Fibroblast of gingiva (primary cell): Measurements from ENCODE around the gene TTC9C.
A peak's percentile ranks its signal among the peaks of the same experiment; 100 is the strongest.
"Not testable (repeated sequence)": the region's sequence is repeated elsewhere in the genome, so short reads cannot be mapped to it uniquely, and the experiment has no call there.

Source experiments
- DNase-seq: peaks from one replicate; pipeline ENCODE4 v3.0.0-alpha.2; 2011; ENCODE audit warnings: low read depth

Gene TTC9C, protein sequence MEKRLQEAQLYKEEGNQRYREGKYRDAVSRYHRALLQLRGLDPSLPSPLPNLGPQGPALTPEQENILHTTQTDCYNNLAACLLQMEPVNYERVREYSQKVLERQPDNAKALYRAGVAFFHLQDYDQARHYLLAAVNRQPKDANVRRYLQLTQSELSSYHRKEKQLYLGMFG

DNA sequence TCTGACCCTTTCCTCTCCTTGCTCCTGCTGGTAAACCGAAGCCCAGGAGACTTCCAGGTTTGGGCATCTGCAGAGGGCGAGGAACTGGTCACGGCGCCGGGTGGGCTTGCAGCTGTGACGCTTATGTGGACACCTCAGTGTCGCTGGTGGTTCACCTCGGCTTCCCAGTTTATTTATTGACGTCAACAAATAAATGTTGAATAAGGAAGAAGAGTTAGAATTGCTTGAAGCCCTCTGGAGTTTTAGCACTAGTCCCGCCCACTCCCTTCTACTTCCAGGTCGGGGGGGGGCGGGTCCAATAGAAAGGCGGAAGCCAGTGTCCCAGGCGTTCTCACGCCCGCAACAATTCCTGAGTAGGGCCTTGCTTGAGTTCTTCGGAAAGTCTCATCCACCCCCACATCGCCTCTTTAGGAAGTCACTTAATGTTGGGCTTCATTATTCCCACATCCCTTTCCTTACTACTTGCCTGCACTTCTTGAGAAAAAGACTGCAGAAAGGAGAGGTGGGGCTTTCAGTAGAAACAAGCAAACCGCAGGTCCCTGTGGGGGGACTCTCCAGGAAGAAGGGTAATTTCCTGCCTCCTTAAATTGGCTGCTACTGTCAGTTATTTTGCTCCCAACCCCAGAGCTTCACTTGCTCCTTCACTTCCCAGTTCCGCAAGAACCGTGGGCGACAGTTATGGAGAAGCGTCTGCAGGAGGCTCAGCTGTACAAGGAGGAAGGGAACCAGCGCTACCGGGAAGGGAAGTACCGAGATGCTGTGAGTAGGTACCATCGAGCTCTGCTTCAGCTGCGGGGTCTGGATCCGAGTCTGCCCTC is at the start of gene TTC9C:
Gene TTC9C (plus strand): TSS at position 316 of the 818 bp plus-strand sequence. CDS start 363 bp downstream, at position 679.
- DNase-seq, result peak; percentile 82

DNA sequence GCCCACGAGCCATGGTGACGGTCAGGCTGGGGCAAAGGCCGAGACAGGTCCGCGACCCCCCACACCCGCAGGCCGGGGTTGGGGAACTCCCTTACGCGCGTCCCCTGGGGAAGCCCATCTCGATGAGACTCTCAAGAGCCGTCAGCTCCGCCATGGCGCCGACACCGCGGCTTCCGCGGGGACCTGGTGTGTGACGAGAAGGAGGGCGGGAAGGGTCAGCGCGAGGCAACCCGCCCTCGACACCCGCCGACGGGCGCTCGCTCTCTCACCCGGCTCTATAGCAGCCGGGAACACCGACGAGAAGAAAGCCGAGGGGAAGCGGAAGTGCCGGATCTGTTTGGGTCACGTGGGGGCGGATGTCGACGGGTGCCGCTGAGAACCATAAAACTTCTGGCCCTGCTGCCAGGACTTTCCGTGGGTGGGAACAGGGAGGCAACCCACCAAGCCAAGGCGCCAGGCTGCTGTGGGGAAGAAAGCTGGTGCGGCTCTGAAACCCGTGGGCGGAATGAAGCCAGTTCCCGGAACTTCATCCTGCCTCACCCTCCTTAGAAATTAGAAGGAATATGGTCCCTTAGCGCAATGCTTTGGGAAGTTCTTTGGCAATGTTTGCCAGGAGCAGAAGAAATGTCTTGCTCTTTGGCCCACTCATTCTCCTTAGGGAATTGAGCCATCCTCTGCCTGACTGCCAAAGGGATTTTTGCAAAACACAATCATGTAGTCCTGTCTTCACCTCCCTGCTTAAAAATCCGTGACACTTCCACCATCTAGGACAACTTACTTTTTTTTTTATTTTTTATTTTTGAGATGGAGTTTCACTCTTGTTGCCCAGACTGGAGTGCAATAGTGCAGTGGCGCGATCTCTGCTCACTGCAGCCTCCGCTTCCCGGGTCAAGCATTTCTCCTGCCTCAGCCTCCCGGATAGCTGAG is 49.3 kb upstream of the TTC9C start, which contains the start of gene UBXN1:
Gene UBXN1 (minus strand): TSS at position 304 of the 927 bp plus-strand sequence. CDS start 150 bp downstream, at position 154.
- DNase-seq, result peak; percentile 97

DNA sequence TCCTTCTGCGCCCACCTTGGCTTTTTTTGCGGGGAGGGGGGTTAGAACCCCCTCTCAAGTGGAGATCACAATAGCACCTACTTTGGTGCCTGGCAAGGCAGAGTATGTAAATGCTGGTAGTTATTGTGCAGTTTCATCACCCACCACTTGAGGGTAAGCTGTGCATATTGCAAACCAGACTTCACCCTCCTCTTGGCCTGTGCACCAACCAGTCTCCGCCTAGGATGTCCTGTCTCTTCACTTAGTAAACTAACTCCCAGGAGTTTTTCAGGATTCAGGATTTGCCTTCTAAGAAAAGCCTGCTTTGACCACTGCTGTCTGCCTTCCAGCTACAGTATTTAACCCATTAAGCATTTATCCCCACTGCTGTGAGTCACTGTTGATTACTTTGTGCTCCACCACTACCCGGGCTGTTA is 47.5 kb upstream of the TTC9C start:
- peak; percentile 88 for DNase-seq

DNA sequence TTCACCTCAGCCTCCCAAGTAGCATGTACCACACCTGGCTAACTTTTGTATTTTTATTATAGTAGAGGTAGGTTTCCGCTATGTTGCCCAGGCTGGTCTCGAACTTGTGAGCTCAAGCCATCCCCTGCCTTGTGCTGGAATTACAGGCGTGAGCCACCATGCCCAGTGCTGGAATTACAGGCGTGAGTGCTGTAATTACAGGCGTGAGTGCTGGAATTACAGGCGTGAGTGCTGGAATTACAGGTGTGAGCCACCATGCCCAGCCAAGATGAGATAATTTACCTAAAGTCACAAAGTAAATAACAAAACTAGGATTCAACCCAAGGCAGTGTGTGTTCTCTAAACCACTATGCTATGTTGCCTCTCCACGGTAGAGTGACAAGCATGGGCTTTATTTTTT is 45.8 kb upstream of the TTC9C start:
- no peak for DNase-seq

DNA sequence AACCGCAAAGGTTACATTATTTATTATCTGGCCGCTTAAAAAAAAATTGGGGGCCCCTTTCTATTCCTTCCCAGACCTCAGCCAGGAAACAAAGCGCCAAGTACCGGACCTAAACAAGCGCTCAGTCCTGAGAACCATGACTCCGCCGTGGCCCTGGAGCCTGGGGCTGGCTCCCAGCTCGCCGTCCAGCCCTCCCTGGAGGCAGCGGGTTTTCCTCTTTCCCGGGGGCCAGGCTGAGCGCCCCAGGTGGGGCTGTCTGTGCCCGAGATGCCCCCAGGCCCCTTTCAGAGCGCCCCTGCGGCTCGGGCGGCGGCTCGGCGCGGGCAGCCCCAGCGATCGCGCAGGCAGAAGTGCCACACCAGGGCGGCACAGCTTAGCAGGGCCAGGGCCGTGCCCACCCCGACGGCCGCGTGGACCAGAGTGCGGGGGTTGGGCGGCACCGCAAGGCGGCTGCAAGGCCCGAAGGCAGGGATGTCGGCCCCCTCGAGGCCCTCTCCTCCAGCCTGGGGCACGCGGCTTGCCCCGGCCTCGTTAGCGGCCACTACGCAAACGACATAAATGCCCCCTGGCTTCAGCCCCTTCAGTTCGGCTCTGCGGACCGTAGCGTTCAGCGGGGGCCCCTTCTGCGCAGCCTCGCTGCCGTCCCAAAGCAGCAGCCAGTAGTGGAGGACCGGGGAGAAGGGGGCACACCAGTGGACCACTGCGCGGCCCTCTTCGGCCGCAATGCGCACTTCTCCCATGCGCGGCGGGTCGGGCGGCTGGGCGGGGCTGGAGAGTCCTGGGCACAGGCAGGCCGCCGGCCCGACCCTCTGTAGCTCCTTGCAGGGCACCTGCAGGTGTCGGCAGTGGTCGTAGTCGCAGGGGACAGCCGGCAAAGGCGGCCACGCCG is 40.5 kb upstream of the TTC9C start:
- no peak for DNase-seq

DNA sequence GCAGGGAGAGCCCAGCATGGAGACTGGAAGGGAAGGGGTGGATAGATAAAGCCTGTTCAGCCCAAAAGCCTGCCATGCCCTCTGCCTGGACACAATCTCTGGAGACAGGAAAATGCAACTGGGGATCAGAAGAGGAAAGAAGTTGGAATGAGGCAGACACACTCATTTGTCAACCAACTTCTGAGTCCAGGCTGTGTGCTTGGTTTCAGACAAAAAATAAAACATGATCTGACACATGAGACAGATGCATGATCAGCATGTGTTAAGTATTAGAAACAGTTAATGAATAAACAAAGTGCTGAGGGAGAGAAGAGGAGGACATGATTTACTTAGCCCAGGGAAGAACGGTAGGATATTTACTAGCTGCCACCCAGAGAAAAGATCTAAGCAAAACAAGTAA is 39.8 kb upstream of the TTC9C start:
- no peak for DNase-seq

DNA sequence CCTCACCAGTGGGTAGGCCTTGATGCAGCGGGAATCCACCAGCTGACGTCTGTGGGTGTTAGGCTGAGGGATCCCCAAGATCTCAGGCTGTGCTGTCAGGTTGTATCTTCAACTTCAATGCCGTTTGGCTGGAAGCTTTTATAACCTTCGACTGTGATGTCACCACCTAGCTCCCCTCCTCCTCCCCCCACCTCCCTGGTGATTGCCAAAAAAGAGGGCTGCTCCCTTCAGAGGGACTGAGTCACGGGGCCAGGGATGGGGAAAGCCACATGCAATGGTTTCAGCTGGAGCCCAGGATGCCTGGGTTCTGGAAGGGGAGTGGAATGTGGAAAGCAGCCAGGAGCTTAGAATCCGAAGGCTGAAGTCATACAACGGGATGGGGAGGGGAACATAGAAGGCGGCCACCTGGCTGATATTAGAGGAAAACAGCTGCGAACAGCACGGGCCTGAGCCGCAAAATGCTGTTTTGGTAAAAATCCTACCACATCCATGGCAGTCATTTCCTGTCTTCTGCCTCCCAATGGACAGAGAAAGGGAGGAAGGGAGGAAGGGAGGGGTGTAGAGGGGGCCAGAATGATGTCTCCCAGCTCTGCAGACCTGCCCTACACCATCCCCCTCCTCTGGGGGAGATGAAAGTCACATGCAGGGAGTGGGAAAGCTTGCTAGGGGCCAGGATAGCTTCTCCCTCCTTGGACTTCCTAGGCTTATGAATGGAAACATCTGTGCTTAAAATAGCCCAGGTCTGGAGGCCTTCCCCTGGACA is 38.7 kb upstream of the TTC9C start, which contains the start of gene LRRN4CL:
Gene LRRN4CL (minus strand): TSS at position 110 of the 763 bp plus-strand sequence. CDS start 1,022 bp downstream, outside the sequence.
- peak; percentile 96 for DNase-seq

DNA sequence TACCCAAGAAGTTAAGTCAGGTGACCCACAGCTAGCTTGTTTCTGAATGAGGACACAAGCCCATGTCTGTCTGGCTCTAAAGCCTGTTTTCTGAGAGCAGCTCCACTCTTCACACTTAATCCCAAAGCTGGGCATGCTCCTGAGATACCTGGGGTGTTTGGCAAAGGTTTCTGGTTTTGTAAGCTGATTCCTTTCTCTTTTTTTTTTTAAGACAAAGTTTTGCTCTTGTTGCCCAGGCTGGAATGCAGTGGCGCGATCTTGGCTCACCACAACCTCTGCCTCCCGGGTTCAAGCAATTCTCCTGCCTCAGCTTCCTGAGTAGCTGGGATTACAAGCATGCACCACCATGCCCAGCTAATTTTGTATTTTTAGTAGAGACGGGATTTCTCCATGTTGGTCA is 34.7 kb upstream of the TTC9C start:
- DNase-seq, result not testable (repeated sequence)

DNA sequence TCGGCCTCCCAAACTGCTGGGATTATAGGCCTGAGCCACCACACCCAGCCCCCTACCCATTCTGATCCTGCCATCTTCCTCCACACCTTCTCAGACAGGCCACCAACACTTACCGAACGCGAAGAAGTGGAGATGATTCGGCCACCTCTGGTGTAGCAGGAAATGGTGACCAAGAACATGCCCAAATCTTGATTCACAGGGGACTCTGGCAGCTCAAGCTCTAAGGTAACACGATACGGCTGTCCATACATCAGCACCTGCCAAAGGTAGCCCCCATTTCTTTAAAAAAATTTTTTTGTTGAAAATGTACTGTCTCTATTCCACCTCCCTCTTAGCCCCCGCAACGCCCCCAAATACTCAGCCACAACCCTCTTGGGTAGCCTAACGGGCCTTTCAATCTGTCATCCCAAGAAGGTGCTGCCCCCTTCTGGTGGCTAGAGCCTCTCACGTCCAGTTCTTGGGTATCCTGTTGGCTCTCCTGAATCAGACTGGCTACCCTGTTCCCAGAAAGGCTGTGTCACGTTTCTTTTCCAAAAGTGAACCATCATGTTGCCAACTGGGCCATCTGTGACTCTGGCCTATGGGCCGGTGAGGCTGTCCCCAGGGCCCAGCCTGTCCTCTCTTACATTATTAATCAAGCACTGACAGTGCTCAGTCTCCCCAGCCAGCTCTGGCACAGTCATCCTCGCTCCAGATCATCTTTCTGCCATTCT is 33.7 kb upstream of the TTC9C start:
- DNase-seq, result peak; percentile 81

DNA sequence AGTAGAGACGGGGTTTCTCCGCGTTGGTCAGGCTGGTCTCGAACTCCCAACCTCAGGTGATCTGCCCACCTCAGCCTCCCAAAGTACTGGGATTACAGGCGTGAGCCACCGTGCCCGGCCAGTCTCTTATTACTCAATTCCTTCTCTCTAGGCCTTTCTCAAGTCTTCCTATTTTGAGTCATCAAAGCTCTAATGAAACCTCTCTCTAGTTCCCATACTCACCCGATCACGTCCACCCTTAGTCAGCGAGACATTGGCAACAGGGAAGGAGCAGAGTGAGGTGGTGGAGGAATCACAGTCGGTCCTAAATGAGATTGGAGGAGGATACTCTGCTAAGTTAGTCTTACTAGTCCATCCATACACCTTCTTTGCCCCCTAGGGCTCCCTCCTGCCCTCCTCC is 26.0 kb upstream of the TTC9C start:
- no peak for DNase-seq

DNA sequence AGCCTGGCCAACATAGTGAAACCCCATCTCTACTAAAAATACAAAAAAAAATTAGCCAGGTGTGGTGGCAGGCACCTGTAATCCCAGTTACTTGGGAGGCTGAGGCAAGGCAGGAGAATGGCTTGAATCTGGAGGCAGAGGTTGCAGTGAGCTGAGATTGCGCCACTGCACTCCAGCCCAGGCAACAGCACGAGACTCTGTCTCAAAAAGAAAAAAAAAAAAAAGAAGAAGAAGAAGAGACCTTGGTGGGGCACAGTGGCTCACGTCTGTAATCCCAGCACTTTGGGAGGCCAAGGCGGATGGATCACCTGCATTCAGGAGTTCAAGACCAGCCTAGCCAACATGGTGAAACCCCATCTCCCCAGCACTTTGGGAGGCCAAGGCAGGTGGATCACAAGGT is 24.4 kb upstream of the TTC9C start:
- not testable (repeated sequence) for DNase-seq

DNA sequence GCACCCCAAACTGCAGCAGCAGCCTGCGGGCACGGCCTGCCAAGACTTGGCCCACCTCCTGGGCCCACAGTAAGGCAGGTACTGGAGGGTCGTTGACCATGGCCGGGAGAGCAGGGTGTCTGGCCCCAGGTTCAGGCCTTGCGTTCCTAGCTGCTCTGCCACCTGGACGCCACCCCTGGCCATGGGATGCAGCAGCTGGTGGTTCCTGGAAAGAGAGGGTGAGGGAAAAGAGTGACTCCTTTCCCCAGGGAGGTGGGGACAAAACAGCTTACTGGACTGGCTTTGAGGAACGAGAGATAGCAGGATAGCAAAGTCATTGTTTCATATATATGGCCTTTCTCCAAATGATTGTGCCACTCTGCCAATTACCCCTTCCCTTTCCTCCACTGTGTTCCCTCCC is 22.9 kb upstream of the TTC9C start:
- DNase-seq, result peak; percentile 40

DNA sequence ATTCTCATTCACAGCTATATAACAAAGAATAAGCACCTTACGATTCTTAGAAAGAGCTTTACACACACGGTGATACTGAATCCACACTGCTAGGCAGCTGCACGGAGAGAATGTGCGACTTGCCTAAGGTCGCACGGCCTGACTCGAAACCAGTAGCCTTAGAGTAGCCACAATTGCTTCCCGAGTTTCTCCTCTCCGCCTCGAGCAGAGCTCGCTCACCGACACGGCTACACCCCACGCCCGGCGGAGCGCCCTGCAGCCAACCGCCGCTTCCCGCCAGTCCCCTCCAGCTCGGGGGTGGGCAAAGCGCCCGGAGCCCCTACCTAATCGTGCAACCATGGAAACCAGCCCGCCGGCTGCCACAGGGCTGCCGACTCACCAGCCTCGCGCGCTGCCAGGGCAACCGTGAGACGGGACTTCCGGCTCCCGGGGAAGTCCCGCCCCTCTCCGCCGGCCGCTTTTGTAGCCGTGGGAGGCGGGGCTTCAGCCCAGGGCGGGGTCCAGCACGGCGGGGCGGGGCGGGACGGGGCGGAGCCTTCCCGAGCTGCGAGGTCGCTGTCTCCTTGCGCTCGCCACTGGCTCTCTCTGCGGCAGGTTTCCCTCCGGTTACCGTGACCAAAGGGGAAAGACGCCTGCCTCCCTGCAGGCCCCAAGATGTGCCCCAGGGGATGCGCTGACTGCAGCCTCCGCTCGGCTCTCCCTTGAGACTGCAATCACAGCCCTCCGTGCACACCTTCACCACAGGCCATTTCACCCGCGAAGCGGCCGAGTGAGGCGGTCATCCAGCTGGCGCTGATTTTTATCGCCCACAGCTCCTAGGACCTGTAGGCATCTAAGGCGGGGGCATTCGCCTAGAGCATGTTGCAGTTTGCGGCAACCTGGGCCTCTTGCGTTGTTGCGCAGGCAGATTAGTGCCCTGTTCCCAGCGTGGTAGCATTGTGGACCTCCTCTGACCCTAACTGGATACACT is 22.1 kb upstream of the TTC9C start:
- DNase-seq, result peak; percentile 93

DNA sequence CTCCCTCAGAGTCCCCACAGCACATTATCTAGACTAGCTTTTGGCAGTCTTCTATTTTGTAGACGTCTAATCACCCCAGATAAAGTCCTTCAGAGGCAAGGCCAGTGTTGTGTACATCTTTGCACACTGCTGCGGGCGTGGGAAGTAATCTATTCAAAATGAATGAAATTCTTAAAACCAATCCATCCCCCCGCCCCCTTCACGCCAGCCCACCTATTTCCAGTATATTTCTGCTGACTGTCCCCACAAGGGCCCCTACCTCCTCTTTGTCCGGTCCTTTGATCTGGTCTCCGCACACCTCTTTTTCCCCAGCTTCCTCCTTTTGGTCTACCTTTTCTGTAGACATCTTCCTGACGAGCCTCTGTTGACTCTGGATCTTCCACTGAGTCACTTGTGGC is 21.4 kb upstream of the TTC9C start:
- DNase-seq, result no peak

DNA sequence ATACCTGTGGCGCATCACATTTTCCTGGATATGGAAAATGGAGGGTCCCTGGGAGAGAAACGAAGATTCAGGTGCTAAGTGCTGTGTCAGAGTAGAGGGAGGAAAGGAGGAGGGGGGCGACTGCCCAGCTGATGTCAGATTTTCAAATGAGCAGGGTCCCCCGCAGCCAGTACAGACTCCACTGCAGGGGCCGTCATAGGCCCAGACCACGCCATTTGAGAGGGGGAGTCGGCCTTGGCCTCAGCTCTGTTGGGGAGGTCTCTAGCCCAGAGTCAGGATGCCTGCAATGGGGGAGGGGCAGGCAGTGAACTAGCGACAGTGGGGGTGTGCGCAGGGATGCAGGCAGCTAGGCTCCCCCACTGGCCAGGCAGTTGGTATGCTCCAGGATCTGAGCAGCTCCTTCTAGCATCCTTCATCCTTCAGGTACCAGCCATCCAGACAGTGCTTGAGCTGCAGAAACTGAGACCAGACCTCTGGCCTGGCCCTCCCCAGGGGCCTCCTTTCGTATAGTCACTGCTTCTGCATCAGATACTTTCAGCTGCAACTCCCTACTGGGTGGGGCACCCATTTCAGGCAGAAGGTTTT is 20.9 kb upstream of the TTC9C start, which contains the start of the genes BSCL2 and GNG3:
Gene BSCL2 (minus strand): TSS at position 148 of the 585 bp plus-strand sequence. CDS start 229 bp downstream, outside the sequence.
Gene GNG3 (plus strand): TSS at position 400 of the 585 bp plus-strand sequence. CDS start 620 bp downstream, outside the sequence.
- DNase-seq, result no peak

DNA sequence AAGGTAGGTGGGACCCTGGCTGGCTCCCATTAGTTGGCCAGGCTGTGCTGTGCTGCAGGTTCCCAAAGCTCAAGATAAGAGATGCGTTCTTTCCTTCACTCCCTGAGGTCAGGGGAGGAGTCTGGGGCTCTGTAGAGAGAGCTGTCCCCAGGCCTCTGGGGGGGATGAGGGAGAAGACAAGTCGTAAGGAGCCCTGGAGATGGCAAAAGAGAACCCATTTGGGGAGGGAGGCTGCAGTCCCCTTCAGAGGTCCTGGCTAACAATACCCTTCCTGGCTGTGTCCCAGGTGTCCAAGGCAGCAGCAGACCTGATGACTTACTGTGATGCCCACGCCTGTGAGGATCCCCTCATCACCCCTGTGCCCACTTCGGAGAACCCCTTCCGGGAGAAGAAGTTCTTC is 19.9 kb upstream of the TTC9C start:
- no peak for DNase-seq

DNA sequence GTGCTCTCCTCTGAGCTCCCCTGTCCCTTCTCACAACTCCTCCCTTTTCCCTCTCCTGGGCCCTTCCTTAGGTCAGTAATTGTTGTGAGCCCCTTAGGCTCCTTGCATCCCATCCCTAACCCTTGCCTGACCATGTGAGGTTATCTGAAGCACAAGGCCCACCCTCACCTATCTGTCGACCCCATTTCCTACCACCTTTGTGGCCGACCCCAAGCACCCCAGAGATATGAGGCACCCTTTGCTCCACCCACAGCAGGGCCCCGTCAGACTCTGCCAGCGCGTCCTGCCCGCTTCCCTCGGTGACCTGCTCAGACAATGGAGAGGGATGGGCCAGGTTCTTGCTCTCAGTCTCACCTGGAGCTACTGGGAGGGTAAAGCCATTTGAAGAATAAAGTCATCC is 19.5 kb upstream of the TTC9C start:
- no peak for DNase-seq
